ENCODE results near the gene GARNL3.

Gene GARNL3

DNA sequence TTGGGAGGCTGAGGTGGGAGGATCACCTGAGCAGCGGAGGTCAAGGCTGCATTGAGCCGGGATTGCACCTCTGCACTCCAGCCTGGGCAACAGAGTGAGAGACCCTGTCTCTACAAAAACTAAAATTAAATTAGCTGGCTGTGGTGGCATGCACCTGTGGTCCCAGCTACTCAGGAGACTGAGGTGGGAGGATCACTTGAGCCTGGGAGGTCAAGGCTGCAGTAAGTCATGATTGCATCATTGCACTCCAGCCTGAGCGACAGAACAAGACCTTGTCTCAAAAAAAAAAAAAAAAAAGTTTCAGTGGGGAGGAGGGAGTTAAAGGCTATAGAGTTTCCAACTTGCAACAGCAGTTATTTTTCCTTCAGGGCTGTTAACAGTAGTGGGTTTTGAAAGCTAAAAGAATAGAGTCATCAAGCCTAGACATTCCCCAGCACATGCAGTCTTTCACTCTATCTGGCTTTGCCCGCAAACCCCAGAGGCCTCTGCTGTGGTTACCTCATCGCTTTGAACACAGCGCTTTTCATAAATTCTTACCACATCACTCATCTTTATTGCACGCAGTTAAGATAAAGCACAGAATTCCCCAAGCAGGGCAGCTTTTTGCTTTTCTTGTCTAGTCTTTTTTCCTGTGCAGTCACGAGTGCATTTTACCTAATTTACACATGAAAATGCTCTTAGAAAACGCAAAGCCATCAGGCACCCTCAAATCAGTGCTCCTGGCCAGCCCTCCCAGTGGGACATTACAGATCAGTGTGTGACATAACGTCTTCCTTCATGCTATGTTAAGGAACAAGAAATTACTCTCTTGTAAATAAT, 123.7 kb downstream of the GARNL3 start:
- no peak for DNase-seq (ENCODE audit: low read depth)

GRCh38 chr9:127388856-127389238, 124.3 kb downstream of the GARNL3 start:
- no peak for DNase-seq (ENCODE audit: low read depth)

DNA sequence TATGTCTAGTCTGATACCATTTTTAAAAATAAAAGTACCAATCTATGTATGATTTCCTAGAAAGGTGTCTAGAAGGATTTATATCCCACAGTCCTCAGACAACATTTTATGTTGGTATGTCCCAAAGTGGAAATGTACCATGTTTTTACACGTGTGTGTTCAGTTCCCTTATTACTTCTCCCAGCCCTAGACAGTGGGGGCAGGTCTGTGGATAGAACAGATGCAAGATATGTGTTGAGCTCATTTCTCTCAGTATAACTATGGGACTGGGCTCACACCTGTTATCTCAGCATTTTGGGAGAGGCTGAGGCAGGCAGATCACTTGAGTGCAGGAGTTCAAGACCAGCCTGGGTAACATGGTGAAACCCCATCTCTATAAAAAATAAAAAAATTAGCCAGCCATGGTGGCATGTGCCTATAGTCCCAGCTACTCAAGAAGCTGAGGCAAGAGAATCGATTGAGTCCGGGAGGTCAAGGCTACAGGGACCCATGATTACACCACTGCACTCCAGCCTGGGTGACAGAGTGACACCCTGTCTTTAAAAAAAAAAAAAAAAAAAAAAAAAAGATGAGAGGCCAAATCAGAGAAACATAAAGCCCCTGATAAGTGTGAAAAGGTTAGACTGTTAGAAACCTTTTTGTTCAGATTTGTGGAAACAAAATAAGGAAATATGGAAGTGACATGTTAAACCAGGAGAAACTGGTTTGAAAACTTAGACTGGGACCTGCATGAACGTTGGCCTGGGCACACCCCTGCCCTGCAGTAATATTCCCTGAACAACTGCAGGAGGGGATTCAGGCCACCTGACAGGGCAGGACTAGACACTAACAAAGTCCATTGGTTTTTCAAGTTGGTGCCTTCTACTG, 125.0 kb downstream of the GARNL3 start:
- DNase-seq (ENCODE audit: low read depth): no peak

DNA sequence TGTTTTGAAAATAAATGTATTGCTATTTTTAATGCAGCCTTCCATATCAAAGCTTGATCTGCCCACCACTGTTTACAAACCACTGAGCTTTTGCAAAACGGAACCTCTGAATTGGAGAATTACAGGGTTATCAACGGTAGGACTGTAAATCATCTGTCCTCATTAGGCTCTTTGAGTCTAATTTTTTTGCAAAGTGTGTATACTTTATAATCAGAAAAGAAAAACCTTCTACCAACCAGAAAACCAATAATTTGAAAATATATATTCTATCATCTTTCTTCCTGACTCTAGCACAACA, 125.6 kb downstream of the GARNL3 start:
- no peak for DNase-seq (ENCODE audit: low read depth)

DNA sequence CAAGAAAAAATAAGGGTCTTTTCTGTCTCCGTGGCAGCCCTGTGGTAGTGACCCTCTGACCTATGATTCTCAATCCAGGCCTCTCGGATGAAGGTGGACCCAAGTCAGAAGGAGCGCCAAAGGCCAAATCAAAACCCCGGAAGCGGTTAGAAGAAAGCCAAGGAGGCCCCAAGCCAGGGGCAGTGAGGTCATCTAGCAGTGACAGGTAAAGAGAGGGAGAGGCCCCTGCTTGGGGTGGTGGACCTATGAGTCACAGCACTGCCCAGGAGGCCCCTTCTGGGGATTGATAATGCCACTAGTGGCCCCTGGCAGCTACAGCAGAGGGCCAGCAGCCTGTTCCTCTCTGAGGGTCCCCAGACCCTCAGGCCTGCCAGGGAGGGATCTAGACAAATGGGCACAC, 126.0 kb downstream of the GARNL3 start:
- no peak for DNase-seq (ENCODE audit: low read depth)

GRCh38 chr9:127392166-127392565, 127.6 kb downstream of the GARNL3 start:
- no peak for DNase-seq (ENCODE audit: low read depth)

- DNase-seq (ENCODE audit: low read depth): no peak
Measured at GRCh38 chr9:127392976-127393375, 128.4 kb downstream of the GARNL3 start.

DNA sequence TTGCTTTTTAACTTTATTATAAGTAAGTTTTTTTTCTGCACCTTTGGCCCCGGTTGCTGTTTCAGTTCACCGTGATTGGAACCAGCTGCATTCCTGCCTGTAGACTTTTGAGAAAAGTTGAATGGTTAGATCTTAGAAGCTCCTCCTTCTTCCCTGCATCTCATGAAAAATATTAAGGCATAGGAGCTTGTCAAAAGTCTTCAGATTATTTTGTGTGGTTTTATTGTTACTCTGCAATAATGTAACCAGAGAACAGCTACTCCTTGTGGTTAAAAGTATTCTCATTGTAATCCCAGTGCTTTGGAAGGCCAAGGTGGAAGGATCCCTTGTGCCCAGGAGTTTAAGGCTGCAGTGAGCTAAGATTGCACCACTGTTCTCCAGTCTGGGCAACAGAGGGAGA, 129.1 kb downstream of the GARNL3 start:
- DNase-seq (ENCODE audit: low read depth): no peak

- DNase-seq (ENCODE audit: low read depth): no peak
Measured at GRCh38 chr9:127395497-127396252, 131.1 kb downstream of the GARNL3 start.

- no peak for DNase-seq (ENCODE audit: low read depth)
Measured at GRCh38 chr9:127396253-127396807, 131.8 kb downstream of the GARNL3 start.

GRCh38 chr9:127396808-127397645, 132.5 kb downstream of the GARNL3 start, which contains the start of gene SLC2A8:
Gene SLC2A8, plus strand, starts transcription at chr9:127397169. Its CDS starts 62 bp downstream, at chr9:127397231.
- DNase-seq (ENCODE audit: low read depth): no peak

DNA sequence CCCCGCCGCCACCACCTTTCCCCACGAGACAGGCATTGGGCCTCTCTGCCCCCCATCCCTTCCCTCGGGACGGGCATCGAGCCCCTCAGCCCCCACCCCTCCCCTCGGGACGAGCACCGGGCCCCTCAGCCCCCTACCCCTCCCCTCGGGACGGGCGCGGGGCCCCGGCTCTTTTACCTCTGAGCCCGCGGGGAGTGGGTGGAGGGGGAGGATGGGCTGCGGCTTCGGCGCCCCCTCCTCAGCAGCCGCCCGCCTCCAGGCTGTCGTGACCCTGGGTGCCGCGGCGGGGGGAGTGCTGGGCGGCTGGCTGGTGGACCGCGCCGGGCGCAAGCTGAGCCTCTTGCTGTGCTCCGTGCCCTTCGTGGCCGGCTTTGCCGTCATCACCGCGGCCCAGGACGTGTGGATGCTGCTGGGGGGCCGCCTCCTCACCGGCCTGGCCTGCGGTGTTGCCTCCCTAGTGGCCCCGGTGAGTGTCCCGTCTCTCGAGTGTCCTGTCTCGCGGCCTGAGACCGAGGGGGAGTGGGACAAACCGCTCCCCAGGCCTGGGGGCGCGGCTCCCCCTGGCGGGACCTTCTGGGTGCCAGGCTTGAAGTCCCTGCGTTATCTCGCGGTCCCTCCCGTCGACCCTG, 133.2 kb downstream of the GARNL3 start:
- no peak for DNase-seq (ENCODE audit: low read depth)

GRCh38 chr9:127398275-127398647, 133.7 kb downstream of the GARNL3 start:
- DNase-seq (ENCODE audit: low read depth): no peak

DNA sequence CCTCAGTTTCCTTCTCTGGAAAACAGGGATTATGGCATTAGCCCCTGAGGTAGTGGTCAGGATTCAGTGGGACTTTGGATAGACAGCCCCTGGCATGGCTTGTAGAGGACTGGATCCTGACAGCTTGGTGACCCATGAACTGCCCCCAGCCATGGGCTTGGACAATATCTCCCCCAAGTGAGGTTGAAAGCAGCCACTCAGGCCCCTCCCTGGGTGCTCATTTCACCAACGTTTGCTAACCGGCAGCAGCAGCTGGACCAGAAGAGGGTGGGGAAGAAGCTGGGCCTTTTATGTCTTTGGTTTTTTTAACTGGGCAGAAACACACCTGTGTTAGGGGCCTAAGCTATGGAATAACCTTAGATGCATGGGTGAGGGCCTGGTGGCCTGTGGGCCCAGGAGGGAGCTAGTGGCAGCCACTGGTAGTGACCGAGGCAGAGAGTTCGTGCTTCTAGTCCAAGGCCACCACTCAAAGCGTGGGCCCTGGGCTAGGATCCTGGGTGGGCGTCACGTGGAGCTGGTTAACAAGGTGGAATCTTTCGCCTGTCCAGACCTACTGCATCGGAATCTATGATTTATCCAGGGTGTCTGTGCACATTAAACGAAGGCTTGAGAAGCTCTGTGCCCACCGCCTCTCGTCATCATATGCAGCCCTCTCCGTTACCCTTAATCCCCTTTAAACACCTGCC, 134.3 kb downstream of the GARNL3 start:
- no peak for DNase-seq (ENCODE audit: low read depth)

- no peak for DNase-seq (ENCODE audit: low read depth)
Measured at GRCh38 chr9:127399736-127400269, 135.2 kb downstream of the GARNL3 start.

- no peak for DNase-seq (ENCODE audit: low read depth)
Measured at GRCh38 chr9:127402401-127403090, 138.0 kb downstream of the GARNL3 start.

DNA sequence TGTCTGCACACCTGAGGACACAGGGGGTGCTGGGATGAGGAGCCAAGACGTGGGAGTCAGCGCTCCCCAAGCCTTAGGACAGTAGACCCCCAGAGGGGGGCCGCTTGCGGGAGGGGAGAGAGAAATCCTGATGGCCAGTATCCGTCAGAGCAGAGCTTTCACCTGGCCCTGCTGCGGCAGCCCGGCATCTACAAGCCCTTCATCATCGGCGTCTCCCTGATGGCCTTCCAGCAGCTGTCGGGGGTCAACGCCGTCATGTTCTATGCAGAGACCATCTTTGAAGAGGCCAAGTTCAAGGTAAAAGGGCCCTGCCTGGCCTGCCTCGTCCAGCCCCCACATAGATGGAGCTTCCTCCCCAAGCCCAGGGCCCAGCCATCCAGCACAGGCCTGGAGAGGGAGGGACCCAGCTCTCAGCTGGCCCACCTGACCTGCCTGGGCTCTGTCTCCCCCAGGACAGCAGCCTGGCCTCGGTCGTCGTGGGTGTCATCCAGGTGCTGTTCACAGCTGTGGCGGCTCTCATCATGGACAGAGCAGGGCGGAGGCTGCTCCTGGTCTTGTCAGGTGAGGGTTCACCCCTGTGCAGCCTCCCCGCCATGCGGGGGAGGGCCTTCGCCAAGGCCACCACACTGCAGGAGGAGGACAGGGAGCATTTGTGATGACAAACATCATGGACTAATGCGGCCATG, 139.1 kb downstream of the GARNL3 start:
- no peak for DNase-seq (ENCODE audit: low read depth)

GRCh38 chr9:127404631-127405030, 140.1 kb downstream of the GARNL3 start:
- DNase-seq (ENCODE audit: low read depth): no peak
